Activated naive CD8-positive, alpha-beta T cell treated with anti-CD3 and anti-CD28 coated beads, Interleukin-2, amount 10 ng/mL, durations not matched to agents 7 days and 5 days (primary cell): Measurements from ENCODE around the gene VAV1. TPM values are rescaled to one million over a fixed set of nuclear protein-coding genes. Genes with fewer than 3 reads are reported as not detected.
"Not testable (repeated sequence)": the region's sequence is repeated elsewhere in the genome, so short reads cannot be mapped to it uniquely, and the experiment has no call there.

Experiments
- ATAC-seq: fragments of 150-1000 bp; cut with Tn5 transposase; one replicate; pipeline ENCODE4 v1.10.0; 2021; ENCODE audit warnings: low read depth, moderate library complexity
- POLR2A ChIA-PET: fragments of 350-600 bp; sonication (Branson Sonifier 250); formaldehyde crosslinking; loops from one replicate; lab custom pipeline; 2021; ENCODE audit warnings: antibody characterized with exemption; lab: Charles Lee
- DNase-seq: peaks from one replicate; pipeline ENCODE4 v3.0.0; 2021
- H3K27ac Mint-ChIP-seq: one replicate; pipeline ENCODE4 v1.8.0; 2022; ENCODE audit warnings: mild to moderate bottlenecking, mixed read lengths
- H3K27me3 Mint-ChIP-seq: one replicate; pipeline ENCODE4 v1.8.0; 2022; ENCODE audit warnings: mild to moderate bottlenecking, moderate library complexity, mixed read lengths
- H3K36me3 Mint-ChIP-seq: one replicate; pipeline ENCODE4 v1.8.0; 2021; ENCODE audit warnings: mild to moderate bottlenecking, mixed read lengths
- H3K4me1 Mint-ChIP-seq: one replicate; pipeline ENCODE4 v1.8.0; 2021; ENCODE audit warnings: mixed read lengths
- H3K4me3 Mint-ChIP-seq: one replicate; pipeline ENCODE4 v1.8.0; 2022; ENCODE audit warnings: mild to moderate bottlenecking, moderate library complexity, mixed read lengths
- H3K9me3 Mint-ChIP-seq: one replicate; pipeline ENCODE4 v1.8.0; 2021; ENCODE audit warnings: mixed read lengths
- total RNA-seq, 2 experiments: library from RNA; stranded (reverse); gene quantifications; one replicate each; pipeline ENCODE4 v1.2.3, GENCODE V29; 2021

Gene VAV1
- total RNA-seq, 2 experiments from 2014 or later, result 108 to 113 TPM

DNA sequence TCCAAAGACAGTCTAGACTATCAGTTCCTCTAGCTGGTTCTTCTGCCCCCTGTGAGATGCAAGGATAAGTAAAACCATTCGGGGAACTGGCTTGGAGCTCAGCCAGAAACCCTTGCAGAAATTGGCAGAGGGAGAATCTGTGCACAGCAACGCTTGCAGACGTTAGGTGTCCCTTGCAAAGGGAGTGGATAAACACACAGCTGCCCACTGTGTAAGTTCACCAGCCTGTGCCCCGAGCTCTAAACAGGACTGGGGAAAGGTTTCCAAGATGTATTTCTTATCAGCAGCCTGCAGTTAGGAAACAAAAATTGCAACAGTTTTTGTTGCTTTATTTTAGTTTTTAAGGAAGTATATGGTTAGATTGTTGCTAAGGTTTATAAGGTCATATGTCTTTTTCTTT lies 95.8 kb downstream of the VAV1 start:
- no peak for ATAC-seq
- no peak overlapping the region for H3K4me3 Mint-ChIP-seq

GRCh38 chr19:6869151-6869882 lies 96.8 kb downstream of the VAV1 start:
- H3K27ac Mint-ChIP-seq, H3K4me3 Mint-ChIP-seq, H3K9me3 Mint-ChIP-seq, H3K36me3 Mint-ChIP-seq, DNase-seq, ATAC-seq, H3K27me3 Mint-ChIP-seq, POLR2A ChIA-PET, H3K4me1 Mint-ChIP-seq: not testable (repeated sequence)

More for the DNA sequence above, 95.8 kb downstream of the VAV1 start:
- H3K27me3 Mint-ChIP-seq, result no peaks in the 10 kb centered on the region
- no peaks in the 10 kb centered on the region for H3K36me3 Mint-ChIP-seq
- no peak for DNase-seq
- H3K27ac Mint-ChIP-seq, result no peak overlapping the region
- H3K4me1 Mint-ChIP-seq, result peaks cover 9% of the 10 kb centered on the region
- POLR2A ChIA-PET, result no interaction called here
- no peaks in the 10 kb centered on the region for H3K9me3 Mint-ChIP-seq

- no peak for DNase-seq
- Mint-ChIP-seq H3K27me3 (peaks cover 3% of the 10 kb centered on the region), H3K4me1 (peaks cover 3% of the 10 kb centered on the region), H3K4me3 (no peak overlapping the region), H3K9me3 (no peaks in the 10 kb centered on the region), H3K36me3 (no peaks in the 10 kb centered on the region), H3K27ac (no peak overlapping the region)
- no peak for ATAC-seq
- POLR2A ChIA-PET, result no interaction called here
Measured at GRCh38 chr19:6873708-6874431, 101.4 kb downstream of the VAV1 start.

DNA sequence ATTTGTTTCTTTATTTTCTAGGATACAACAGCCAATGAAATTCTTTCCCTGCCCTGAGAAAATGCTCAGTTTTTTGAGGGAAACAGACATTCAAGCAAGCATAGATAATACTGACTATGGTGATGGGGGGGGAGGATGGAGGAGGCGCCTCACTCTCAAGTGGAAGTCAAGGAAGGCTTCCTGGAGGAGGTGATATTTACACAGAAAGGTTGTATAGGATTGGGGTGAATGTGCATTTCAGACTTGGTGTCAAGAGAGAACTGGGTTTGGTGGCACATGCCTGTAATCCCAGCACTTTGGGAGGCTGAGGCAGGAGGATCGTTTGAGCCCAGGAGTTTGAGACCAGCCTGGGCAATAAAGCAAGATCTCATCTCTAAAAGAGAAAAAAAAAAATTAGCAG lies 102.7 kb downstream of the VAV1 start:
- no peak overlapping the region for H3K27ac Mint-ChIP-seq

GRCh38 chr19:6876748-6877147 lies 104.2 kb downstream of the VAV1 start:
- DNase-seq (no peak), ATAC-seq (no peak)
- H3K36me3 Mint-ChIP-seq, result no peaks in the 10 kb centered on the region
- H3K27ac Mint-ChIP-seq, result no peak overlapping the region
- H3K9me3 Mint-ChIP-seq, result no peaks in the 10 kb centered on the region
- peaks cover 7% of the 10 kb centered on the region for H3K27me3 Mint-ChIP-seq
- H3K4me1 Mint-ChIP-seq, result peaks cover 3% of the 10 kb centered on the region
- POLR2A ChIA-PET, result no interaction called here
- H3K4me3 Mint-ChIP-seq, result no peak overlapping the region

More for the DNA sequence above, 102.7 kb downstream of the VAV1 start:
- H3K36me3 Mint-ChIP-seq, result no peaks in the 10 kb centered on the region
- DNase-seq (no peak), ATAC-seq (no peak)
- H3K4me1 Mint-ChIP-seq, result peaks cover 3% of the 10 kb centered on the region
- POLR2A ChIA-PET, result no interaction called here
- no peak overlapping the region for H3K4me3 Mint-ChIP-seq
- H3K9me3 Mint-ChIP-seq, result no peaks in the 10 kb centered on the region
- peaks cover 3% of the 10 kb centered on the region for H3K27me3 Mint-ChIP-seq

- no peaks in the 10 kb centered on the region for H3K9me3 Mint-ChIP-seq
- peaks cover 8% of the 10 kb centered on the region for H3K27me3 Mint-ChIP-seq
- POLR2A ChIA-PET, result no interaction called here
- no peak for ATAC-seq
- no peak for DNase-seq
- H3K4me1 Mint-ChIP-seq, result peaks cover 3% of the 10 kb centered on the region
- H3K27ac Mint-ChIP-seq, result no peak overlapping the region
- no peaks in the 10 kb centered on the region for H3K36me3 Mint-ChIP-seq
- no peak overlapping the region for H3K4me3 Mint-ChIP-seq
Measured at GRCh38 chr19:6877766-6878165, 105.3 kb downstream of the VAV1 start.

DNA sequence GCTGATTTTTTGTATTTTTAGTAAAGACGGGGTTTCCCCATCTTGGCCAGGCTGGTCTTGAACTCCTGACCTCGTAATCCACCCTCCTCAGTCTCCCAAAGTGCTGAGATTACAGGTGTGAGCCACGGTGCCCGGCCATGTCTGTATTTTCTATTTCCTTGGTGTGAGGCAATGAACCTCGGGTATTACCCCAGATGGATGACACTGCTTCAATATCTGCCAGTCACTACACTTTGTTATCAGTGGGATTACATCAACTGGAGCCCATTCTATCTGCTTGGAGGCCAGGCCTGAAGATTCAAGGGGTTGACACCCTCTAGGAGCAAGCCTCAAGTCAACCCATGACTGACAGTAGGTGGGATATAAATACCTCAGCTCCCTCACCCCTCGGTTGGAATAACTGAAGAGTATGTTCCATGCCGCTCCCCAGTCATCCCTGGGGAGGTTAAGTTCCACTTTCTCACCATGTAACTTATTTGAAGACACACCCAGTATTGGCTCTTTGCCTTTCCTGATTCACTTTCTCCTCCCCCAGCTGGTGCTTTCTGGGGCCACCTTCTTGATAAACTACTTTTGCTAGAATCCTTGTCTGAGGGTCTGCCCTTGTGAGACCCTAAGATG lies 113.9 kb downstream of the VAV1 start:
- POLR2A ChIA-PET, result no interaction called here
- H3K27me3 Mint-ChIP-seq, result peaks cover 2% of the 10 kb centered on the region
- no peak overlapping the region for H3K27ac Mint-ChIP-seq
- DNase-seq, result no peak
- H3K4me3 Mint-ChIP-seq, result no peak overlapping the region
- ATAC-seq, result no peak
- H3K9me3 Mint-ChIP-seq, result peaks cover 13% of the 10 kb centered on the region
- H3K36me3 Mint-ChIP-seq, result peaks cover 10% of the 10 kb centered on the region
- peaks cover 33% of the 10 kb centered on the region for H3K4me1 Mint-ChIP-seq

GRCh38 chr19:6887316-6887715 lies 114.8 kb downstream of the VAV1 start, which contains the start of gene ADGRE1:
Gene ADGRE1, plus strand, starts transcription at chr19:6887579. Its CDS starts 30 bp downstream, at chr19:6887609.
- H3K27me3 Mint-ChIP-seq, result no peaks in the 10 kb centered on the region
- peak within 1 kb of the TSS; percentile 39 for H3K27ac Mint-ChIP-seq
- DNase-seq (no peak), ATAC-seq (no peak)
- peaks cover 41% of the 10 kb centered on the region for H3K4me1 Mint-ChIP-seq
- peaks cover 13% of the 10 kb centered on the region for H3K9me3 Mint-ChIP-seq
- H3K4me3 Mint-ChIP-seq, result no peak within 1 kb of the TSS
- peaks cover 15% of the 10 kb centered on the region for H3K36me3 Mint-ChIP-seq
- POLR2A ChIA-PET, result no interaction called here

DNA sequence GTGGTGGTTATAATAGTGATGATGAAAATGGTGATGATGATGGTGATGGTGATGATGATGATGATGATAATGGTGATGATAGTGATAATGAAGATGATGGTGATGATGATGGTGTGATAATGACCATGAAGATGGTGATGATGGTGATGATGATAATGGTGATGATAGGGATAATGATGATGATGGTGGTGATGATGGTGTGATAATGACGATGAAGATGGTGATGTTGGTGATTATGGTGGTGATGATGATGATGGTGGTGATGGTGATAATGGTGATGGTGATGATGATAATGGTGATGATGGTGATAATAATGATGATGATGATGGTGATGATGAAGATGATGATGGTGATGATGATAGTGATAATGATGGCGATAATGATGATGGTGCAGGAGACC lies 116.5 kb downstream of the VAV1 start:
- POLR2A ChIA-PET, result interaction anchor here (0.7 kb wide), 1 partner anchor 10 kb away, joined by 4 read pairs; no protein-coding TSS in a partner anchor
- H3K36me3 Mint-ChIP-seq, result peaks cover 25% of the 10 kb centered on the region
- H3K9me3 Mint-ChIP-seq, result peaks cover 17% of the 10 kb centered on the region
- no peak for ATAC-seq
- H3K27ac Mint-ChIP-seq, result peak overlapping the region; percentile 57
- H3K4me1 Mint-ChIP-seq, result peaks cover 54% of the 10 kb centered on the region
- DNase-seq, result no peak
- H3K4me3 Mint-ChIP-seq, result no peak overlapping the region
- H3K27me3 Mint-ChIP-seq, result no peaks in the 10 kb centered on the region

- Mint-ChIP-seq H3K4me1 (peaks cover 58% of the 10 kb centered on the region), H3K36me3 (peaks cover 34% of the 10 kb centered on the region), H3K27ac (peak overlapping the region; percentile 84), H3K9me3 (peaks cover 27% of the 10 kb centered on the region), H3K4me3 (peak overlapping the region; percentile 59), H3K27me3 (no peaks in the 10 kb centered on the region)
- POLR2A ChIA-PET, result interaction anchor here (0.6 to 1.9 kb wide), 5 partner anchors 179 to 779 kb away, joined by 3 to 8 read pairs (median 7); partner anchors contain the start of genes KHSRP and ZNF557
- ATAC-seq, result peak; percentile 64
- peak; percentile 44 for DNase-seq
Measured at GRCh38 chr19:6890401-6890913, 117.9 kb downstream of the VAV1 start.

GRCh38 chr19:6890938-6891337 lies 118.4 kb downstream of the VAV1 start:
- peaks cover 34% of the 10 kb centered on the region for H3K36me3 Mint-ChIP-seq
- peak overlapping the region; percentile 59 for H3K4me3 Mint-ChIP-seq
- peaks cover 58% of the 10 kb centered on the region for H3K4me1 Mint-ChIP-seq
- H3K27ac Mint-ChIP-seq, result peak overlapping the region; percentile 84
- ATAC-seq, result no peak
- H3K27me3 Mint-ChIP-seq, result no peaks in the 10 kb centered on the region
- peaks cover 28% of the 10 kb centered on the region for H3K9me3 Mint-ChIP-seq
- no peak for DNase-seq
- POLR2A ChIA-PET, result interaction anchor here (1.5 to 1.9 kb wide), 2 partner anchors 178 to 466 kb away, joined by 7 read pairs; partner anchors contain the start of genes KHSRP and ZNF557

DNA sequence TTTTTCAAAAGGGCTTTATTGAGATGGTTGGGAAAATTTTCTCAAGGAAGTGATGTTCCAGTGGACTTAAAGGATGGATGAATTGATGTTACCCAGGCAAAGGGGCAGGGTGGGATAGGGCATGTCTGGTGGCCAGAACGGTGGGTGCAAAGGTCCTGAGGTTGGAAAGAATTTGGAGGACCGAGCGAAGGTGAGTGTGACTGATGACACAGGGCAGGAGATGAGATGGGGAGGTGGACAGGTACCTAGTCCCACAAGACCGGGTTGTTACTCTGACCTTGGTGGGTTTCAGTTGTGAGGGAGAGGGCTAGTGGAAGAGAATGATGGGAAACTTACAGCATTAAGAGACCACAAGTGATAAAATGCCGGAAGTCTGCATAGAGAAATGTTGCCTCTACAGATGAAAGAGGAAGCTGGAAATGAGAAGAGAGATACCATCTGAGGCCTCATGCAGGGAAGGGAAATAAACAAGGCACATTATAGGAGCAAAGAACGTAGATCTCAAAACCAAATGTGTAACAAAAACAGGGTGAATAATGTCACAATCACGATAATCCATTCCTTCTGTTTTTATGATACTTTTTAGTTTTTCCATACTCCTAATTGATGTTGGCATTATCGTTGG lies 119.4 kb downstream of the VAV1 start:
- peaks cover 56% of the 10 kb centered on the region for H3K4me1 Mint-ChIP-seq
- POLR2A ChIA-PET, result interaction anchor here (0.6 kb wide), 1 partner anchor 18 kb away, joined by 5 read pairs; no protein-coding TSS in a partner anchor
- H3K9me3 Mint-ChIP-seq, result peaks cover 31% of the 10 kb centered on the region
- H3K27ac Mint-ChIP-seq, result peak overlapping the region; percentile 84
- H3K36me3 Mint-ChIP-seq, result peaks cover 34% of the 10 kb centered on the region
- H3K4me3 Mint-ChIP-seq, result peak overlapping the region; percentile 59
- DNase-seq (no peak), ATAC-seq (peak; percentile 35)
- no peaks in the 10 kb centered on the region for H3K27me3 Mint-ChIP-seq

DNA sequence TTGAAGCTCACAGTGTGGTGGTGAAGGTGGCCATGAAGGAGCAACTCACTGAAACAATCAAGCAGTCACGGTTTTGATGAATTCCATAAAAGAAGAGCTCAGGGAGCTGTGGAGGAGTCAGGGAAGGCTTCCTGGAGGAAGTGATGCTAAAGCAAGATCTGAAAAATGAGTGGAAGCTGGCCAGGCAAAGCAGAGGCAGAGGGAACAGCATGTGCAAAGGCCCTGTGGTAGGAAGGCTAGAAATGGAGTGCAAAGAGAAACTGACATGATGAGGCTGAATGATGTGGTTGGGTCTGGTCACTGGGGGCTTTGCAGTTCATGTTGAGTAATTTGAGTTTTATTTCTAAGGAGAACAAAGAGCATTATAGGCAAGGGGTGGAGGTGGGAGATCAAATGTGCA lies 121.8 kb downstream of the VAV1 start:
- Mint-ChIP-seq H3K36me3 (peaks cover 30% of the 10 kb centered on the region), H3K27ac (peak overlapping the region; percentile 25), H3K27me3 (no peaks in the 10 kb centered on the region), H3K4me3 (no peak overlapping the region), H3K9me3 (peaks cover 21% of the 10 kb centered on the region), H3K4me1 (peaks cover 42% of the 10 kb centered on the region)
- DNase-seq (no peak), ATAC-seq (no peak)
- POLR2A ChIA-PET, result no interaction called here
